ENCODE results near the gene ST6GAL2. TPM values are rescaled to one million over a fixed set of nuclear protein-coding genes. Genes with fewer than 3 reads are reported as not detected.

ST6GAL2 gene
- polyA plus RNA-seq, 3 donors: not detected

DNA sequence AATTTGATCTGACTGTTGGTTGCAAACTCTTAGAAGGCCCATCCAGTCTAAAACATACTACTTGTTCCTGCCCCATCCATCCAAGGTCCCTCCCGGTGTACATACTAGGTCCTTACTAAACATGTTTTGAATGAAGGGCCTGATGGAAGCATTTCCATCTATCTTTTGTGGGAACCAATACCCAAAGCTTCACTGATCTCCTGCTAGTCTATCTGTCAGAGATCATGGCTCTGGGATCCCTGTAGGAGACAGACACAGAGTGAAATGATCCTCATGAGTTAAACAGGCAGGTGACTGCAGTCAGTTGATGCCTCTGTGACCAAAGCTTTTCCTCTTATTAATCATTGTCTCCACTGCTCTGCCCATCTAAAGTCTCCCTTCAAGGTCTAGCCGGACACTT, 115.0 kb downstream of the ST6GAL2 start:
- H3K4me3 ChIP-seq (replicated peaks in 1 of 3; ENCODE audit: low read depth in 2 of 3, low read length in 3 of 3): no peak overlapping the region
- intact Hi-C loops (cut with micrococcal nuclease): no loop called here
- Mint-ChIP-seq H3K36me3 (no peaks in the 10 kb centered on the region), H3K27ac (no peak overlapping the region), H3K9me3 (peaks cover 8 to 35% (median 16%) of the 10 kb centered on the region in 7 donors), H3K27me3 (ENCODE audit: low read depth in 3 of 3) (peaks cover 0 to 2% (median 0%) of the 10 kb centered on the region in 3 donors), H3K4me1 (no peaks in the 10 kb centered on the region), H3K4me3 (no peak overlapping the region)
- H4K20me1 ChIP-seq (ENCODE audit: insufficient read depth, low read length): no peaks in the 10 kb centered on the region
- no peak overlapping the region for H2AFZ ChIP-seq (ENCODE audit: insufficient read depth, low read depth, low read length, poor library complexity, severe bottlenecking)
- peaks cover 0 to 25% of the 10 kb centered on the region in 2 donors for H3K9me3 ChIP-seq (replicated peaks in 1 of 2; ENCODE audit: control insufficient read depth in 1 of 2, insufficient read depth in 1 of 2, low read length in 2 of 2)
- DNase-seq: no peak
- no peaks in the 10 kb centered on the region for H3K36me3 ChIP-seq (replicated peaks in 1 of 2; ENCODE audit: control insufficient read depth in 1 of 2, insufficient read depth in 2 of 2, low read length in 2 of 2)
- TF ChIP-seq, protein P1, sequence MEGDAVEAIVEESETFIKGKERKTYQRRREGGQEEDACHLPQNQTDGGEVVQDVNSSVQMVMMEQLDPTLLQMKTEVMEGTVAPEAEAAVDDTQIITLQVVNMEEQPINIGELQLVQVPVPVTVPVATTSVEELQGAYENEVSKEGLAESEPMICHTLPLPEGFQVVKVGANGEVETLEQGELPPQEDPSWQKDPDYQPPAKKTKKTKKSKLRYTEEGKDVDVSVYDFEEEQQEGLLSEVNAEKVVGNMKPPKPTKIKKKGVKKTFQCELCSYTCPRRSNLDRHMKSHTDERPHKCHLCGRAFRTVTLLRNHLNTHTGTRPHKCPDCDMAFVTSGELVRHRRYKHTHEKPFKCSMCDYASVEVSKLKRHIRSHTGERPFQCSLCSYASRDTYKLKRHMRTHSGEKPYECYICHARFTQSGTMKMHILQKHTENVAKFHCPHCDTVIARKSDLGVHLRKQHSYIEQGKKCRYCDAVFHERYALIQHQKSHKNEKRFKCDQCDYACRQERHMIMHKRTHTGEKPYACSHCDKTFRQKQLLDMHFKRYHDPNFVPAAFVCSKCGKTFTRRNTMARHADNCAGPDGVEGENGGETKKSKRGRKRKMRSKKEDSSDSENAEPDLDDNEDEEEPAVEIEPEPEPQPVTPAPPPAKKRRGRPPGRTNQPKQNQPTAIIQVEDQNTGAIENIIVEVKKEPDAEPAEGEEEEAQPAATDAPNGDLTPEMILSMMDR (IDR thresholded peaks at IDR 0.05): no peak
- WGBS (ENCODE audit: insufficient coverage): no CpG with 5 or more reads among the region's 2 CpGs
- no peak overlapping the region for H3K4me2 ChIP-seq (replicated peaks; ENCODE audit: extremely low read depth, low read length, poor library complexity, severe bottlenecking)
- H3K27me3 ChIP-seq (ENCODE audit: control insufficient read depth in 2 of 2, insufficient read depth in 2 of 2, low read length in 2 of 2): no peaks in the 10 kb centered on the region
- no peaks in the 10 kb centered on the region for H3K79me2 ChIP-seq (ENCODE audit: insufficient read depth, low read length)
- H3K9ac ChIP-seq (ENCODE audit: insufficient read depth, low read length, poor library complexity, severe bottlenecking): no peak overlapping the region
- no peaks in the 10 kb centered on the region for H3K4me1 ChIP-seq (ENCODE audit: control insufficient read depth in 1 of 2, insufficient read depth in 2 of 2, low read length in 2 of 2)
- H3K27ac ChIP-seq (ENCODE audit: low read depth in 1 of 2, low read length in 2 of 2): no peak overlapping the region

- H3K9me3 ChIP-seq (replicated peaks in 1 of 2; ENCODE audit: control insufficient read depth in 1 of 2, insufficient read depth in 1 of 2, low read length in 2 of 2): peaks cover 3 to 5% of the 10 kb centered on the region in 2 donors
- Mint-ChIP-seq H3K4me3 (no peak overlapping the region), H3K9me3 (peaks cover 6 to 17% (median 12%) of the 10 kb centered on the region in 7 donors), H3K27me3 (ENCODE audit: low read depth in 3 of 3) (no peaks in the 10 kb centered on the region), H3K4me1 (no peaks in the 10 kb centered on the region), H3K36me3 (no peaks in the 10 kb centered on the region), H3K27ac (no peak overlapping the region)
- intact Hi-C loops (cut with micrococcal nuclease): no loop called here
- no peaks in the 10 kb centered on the region for H4K20me1 ChIP-seq (ENCODE audit: insufficient read depth, low read length)
- H3K9ac ChIP-seq (ENCODE audit: insufficient read depth, low read length, poor library complexity, severe bottlenecking): no peak overlapping the region
- TF ChIP-seq, protein P1 (IDR thresholded peaks at IDR 0.05): no peak
- DNase-seq: no peak
- no peak overlapping the region for H3K4me2 ChIP-seq (replicated peaks; ENCODE audit: extremely low read depth, low read length, poor library complexity, severe bottlenecking)
- no peak overlapping the region for H3K4me3 ChIP-seq (replicated peaks in 1 of 3; ENCODE audit: low read depth in 2 of 3, low read length in 3 of 3)
- H2AFZ ChIP-seq (ENCODE audit: insufficient read depth, low read depth, low read length, poor library complexity, severe bottlenecking): no peak overlapping the region
- 100% methylated on average over 1 of the region's 5 CpGs for WGBS (ENCODE audit: insufficient coverage)
- no peaks in the 10 kb centered on the region for H3K79me2 ChIP-seq (ENCODE audit: insufficient read depth, low read length)
- H3K27me3 ChIP-seq (ENCODE audit: control insufficient read depth in 2 of 2, insufficient read depth in 2 of 2, low read length in 2 of 2): no peaks in the 10 kb centered on the region
- no peak overlapping the region for H3K27ac ChIP-seq (ENCODE audit: low read depth in 1 of 2, low read length in 2 of 2)
- H3K4me1 ChIP-seq (ENCODE audit: control insufficient read depth in 1 of 2, insufficient read depth in 2 of 2, low read length in 2 of 2): no peaks in the 10 kb centered on the region
- H3K36me3 ChIP-seq (replicated peaks in 1 of 2; ENCODE audit: control insufficient read depth in 1 of 2, insufficient read depth in 2 of 2, low read length in 2 of 2): no peaks in the 10 kb centered on the region
These were observed 121.4 kb downstream of the ST6GAL2 start for GRCh38 chr2:106764614-106765013.

Measured in CD14-positive monocyte (primary cell).